Umbilical cord (tissue), 2 donors: ENCODE data around the gene SUMO2. TPM values are rescaled to one million over a fixed set of nuclear protein-coding genes. Genes with fewer than 3 reads are reported as not detected.
"Not testable (repeated sequence)": the region's sequence is repeated elsewhere in the genome, so short reads cannot be mapped to it uniquely, and the experiment has no call there.

ENCODE experiments used
- DNase-seq: peaks from one replicate; pipeline ENCODE4 v3.0.0-alpha.2; 2015; ENCODE audit warnings: low spot score
- total RNA-seq: library from RNA; depleted of rRNA; stranded (reverse); fragments of >200 nt; gene quantifications from one replicate; pipeline ENCODE4 v1.2.3, GENCODE V29; 2014; ENCODE audit warnings: low replicate concordance; ENCODE audit not compliant: insufficient read depth

The SUMO2 gene
- total RNA-seq, 1 donor from 2014 or later: 67.2 TPM

DNA sequence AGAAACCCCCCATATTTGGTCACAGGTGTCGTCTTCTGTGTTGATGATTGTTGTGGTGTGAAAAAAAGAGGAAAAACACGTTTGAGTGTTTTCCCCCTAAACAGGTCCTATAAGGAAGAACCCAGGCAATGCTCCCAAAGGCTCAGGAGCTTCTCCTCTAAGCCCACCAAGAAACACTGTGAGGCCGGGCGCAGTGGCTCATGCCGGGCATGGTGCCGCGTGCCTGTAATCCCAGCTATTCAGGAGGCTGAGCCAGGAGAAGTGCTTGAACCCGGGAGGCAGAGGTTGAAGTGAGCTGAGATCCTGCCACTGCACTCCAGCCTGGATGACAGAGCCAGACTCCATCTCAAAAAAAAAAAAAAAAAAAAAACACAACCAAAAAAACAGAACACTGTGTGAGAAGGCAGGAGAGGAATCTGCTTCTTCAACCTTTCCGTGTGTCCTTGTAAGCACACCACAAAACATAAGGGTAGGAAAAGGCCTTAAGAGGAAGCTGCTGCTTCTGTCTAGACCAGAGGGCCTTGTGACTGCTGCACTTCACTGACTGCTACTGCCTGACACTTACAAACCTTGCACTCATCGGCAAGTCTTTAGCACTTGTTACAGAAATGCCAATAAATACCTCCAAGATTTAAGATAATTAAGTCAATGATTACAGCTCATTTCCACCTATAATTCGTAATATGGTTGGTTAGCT is 37.8 kb downstream of the SUMO2 start:
- DNase-seq: no peak

DNA sequence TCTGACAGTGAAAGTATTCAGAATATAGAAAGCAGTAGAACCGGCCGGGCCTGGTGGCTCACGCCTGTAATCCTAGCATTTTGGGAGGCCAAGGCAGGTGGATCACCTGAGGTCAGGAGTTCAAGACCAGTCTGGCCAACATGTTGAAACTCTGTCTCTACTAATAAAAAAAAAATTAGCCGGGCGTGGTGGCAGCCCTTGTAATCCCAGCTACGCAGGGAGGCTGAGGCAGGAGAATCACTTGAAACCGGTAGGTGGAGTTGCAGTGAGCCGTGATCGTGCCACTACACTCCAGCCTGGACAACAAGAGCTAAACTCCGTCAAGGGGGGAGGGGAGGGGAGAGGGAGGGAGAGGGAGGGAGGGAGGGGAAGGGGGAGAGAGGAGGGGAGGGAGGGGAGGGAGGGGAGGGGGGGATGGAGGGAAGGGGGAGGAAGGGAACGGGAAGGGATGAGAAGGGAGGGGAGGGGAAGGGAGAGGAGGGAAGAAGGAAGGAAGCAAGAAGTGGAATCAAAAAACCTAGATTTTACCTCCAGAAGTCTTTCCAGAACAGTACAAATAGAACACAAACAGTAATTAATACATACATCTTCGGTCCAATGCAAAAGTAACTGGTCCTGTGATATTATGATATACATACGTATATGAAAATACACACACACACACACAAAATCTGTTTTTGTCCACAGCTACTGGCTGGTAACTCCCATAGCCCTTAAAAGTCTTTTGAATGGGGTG is 40.4 kb downstream of the SUMO2 start:
- DNase-seq: no peak

DNA sequence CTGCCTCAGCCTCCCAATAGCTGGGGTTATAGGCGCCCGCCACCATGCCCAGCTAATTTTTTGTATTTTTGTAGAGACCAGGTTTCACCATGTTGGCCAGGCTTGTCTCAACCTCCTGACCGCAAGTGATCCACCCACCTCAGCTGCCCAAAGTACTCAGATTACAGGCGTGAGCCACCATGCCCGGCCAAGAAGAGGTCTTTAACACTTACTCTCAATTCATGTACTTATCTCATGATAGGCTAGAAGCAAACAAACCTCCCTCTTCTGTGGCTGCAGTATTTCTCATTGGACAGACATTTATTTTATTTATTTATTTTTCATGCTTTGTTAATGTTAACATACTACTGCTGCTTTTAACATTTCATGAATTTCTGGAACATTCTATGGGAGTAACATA is 44.2 kb downstream of the SUMO2 start:
- no peak for DNase-seq

DNA sequence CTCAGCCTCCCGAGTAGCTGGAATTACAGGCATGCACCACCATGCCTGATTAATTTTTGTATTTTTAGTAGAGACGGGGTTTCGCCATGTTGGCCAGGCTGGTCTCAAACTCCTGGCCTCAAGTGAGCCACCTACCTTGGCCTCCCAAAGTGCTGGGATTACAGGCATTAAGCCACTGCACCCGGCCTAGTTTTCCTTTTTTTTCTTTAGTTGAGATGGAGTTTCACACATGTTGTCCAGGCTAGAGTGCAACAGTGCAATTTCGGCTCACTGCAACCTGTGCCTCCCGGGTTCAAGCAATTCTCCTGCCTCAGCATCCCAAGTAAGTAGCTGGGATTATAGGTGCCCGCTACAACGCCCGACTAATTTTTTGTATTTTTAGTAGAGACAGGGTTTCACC is 45.0 kb downstream of the SUMO2 start:
- not testable (repeated sequence) for DNase-seq

DNA sequence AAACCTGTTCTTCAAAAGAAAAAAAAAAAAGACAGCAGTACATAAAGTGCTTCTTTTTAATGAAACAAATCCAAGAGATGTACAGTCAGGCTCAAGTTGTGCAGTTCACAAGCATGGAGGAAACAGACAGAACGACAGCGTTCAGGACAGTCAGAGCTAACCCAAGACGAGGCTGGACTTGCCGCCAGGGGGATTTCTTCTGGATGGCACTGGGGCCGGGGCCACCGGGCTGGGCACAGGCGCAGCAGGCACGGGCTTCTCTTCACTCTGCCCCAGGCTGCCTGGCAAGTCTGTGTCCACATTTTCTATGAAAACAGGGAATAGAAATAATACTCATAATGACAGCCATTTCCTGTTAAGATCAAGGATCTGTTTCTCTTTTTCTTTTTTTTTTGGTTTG is 46.8 kb downstream of the SUMO2 start:
- no peak for DNase-seq

DNA sequence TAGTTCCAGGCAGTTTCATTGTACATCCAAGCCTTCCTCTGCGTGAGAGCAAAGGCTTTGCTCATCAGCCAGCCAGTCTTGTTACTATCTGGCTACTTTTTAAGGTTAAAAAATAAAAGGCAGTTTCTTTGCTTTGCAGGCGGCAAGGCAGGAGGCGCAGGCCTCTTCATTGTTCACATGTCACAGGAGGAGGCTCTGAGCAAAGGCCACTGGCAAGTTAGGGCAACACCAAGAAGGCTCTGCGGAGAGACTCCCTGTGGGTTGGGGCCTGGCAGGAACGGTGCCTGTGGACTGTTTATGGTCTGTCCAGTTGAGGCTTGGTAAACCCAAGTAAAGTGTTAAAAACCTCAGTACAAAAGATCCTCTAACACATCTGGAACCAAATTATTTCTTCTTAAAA is 47.3 kb downstream of the SUMO2 start:
- DNase-seq: no peak

DNA sequence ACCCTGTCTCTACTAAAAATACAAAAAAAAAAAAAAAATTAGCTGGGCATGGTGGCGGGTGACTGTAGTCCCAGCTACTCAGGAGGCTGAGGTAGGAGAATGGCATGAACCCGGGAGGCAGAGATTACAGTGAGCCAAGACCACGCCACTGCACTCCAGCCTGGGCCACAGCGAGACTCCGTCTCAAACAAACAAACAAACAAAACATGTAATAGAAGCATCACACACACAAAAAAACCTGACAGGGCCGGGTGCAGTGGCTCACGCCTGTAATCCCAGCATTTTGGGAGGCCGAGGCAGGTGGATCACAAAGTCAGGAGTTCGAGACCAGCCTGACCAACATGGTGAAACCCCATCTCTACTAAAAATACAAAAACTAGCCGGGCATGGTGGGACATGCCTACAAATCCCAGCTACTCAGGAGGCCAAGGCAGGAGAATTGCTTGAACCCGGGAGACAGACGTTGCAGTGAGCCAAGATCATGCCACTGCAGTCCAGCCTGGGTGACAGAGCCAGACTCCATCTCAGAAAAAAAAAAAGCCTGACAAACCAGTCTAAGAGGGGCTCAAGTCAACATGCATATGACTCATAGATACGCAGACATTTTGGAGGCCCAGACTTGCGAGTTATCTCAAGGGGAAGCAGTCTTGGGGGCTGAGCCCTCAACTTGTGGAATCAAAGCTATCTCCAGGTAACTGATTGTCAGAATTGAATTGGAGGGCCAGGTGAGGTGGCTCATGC is 49.0 kb downstream of the SUMO2 start:
- peak; percentile 28 for DNase-seq

DNA sequence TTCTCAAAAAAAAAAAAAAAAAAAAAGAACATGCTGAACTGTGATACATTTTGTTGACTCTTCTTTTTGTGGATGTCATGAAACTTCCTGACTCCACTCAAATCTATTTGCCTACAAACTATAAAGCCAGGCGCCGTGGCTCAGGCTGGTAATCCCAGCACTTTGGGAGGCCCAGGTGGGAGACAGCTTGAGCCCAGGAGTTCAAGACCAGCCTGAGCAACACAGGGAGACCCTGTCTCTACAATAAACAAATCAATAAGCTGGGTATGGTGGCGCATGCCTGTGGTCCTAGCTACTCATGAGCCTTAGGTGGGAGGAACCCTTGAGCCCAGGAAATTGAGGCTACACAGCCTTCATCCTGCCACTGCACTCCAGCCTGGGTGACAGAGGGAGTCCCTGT is 49.8 kb downstream of the SUMO2 start:
- DNase-seq: no peak

DNA sequence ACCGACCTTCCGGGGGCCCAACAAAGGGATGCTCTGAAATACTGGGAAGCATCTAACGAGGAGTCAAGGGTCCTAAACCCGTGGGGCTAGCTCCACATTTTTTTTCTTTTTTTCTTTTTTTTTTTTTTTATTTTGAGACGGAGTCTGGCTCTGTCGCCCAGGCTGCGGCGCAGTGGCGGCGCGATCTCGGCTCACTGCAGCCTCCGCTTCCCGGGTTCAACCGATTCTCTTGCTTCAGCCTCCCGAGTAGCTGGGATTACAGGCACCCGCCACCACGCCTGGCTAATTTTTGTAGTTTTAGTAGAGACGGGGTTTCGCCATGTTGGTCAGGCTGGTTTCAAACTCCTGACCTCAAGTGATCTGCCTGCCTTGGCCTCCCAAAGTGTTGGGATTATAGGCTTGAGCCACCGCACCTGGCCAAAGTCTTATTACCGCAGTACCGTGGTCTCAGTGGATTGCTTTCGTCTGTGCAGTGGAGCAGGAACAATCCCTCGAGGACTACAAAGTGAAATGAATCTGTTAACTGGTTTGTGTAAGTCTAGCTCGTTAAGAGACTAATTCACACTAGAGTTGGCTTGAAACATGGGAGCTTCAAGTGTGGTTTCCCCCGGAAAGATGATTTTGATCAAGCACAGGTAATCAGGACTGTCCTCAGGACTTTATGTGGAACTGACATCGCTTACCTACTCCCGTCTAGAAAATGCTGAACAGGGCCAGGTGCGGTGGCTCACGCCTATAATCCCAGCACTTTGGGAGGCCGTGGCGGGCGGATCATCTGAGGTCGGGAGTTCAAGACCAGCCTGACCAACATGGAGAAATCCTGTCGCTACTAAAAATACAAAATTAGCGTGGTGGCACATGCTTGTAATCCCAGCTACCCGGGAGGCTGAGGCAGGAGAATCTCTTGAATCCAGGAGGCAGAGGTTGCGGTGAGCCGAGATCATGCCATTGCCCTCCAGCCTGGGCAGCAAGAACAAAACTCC is 50.5 kb downstream of the SUMO2 start:
- DNase-seq: not testable (repeated sequence)

DNA sequence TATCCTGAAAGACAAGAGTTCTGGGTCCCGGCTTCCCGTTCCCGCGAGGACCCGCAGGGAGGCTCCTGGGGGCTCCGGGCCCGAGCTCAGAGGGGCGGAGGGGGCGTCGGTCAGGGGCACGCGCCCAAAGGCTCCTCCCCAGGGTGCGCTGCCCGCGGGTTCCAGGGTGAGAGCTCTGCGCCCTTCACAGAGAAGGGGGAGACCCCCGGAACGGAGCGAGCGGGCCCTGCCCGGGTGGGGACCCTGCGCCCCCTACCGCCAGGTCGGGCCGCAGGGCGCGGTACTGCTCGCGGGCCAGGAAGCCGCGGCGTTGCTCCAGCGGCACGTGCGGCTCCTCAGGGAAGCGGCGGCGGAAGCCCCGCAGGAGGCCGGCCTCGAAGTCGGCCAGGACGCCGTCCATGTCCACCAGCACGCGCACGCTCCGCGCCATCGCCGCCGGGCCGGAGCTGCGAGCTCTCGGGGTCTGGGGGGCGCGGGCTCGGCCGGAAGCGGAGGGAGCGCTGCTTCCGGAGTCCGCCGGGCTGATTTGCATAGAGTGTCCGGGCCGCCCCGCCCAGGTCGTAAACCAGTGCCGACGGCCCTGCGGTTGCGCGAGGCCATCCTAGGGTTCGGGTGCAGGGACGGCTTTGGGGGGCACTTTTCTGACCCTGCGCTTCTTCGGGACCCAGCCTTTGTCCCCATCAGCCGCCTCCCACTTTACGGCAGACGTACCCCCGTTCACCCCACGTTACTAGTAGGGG is 51.3 kb downstream of the SUMO2 start, which contains the start of gene NT5C:
NT5C (minus strand) TSS at position 465 of the 740 bp plus-strand sequence; CDS start at position 430, 35 bp downstream.
- DNase-seq: peak; percentile 88

DNA sequence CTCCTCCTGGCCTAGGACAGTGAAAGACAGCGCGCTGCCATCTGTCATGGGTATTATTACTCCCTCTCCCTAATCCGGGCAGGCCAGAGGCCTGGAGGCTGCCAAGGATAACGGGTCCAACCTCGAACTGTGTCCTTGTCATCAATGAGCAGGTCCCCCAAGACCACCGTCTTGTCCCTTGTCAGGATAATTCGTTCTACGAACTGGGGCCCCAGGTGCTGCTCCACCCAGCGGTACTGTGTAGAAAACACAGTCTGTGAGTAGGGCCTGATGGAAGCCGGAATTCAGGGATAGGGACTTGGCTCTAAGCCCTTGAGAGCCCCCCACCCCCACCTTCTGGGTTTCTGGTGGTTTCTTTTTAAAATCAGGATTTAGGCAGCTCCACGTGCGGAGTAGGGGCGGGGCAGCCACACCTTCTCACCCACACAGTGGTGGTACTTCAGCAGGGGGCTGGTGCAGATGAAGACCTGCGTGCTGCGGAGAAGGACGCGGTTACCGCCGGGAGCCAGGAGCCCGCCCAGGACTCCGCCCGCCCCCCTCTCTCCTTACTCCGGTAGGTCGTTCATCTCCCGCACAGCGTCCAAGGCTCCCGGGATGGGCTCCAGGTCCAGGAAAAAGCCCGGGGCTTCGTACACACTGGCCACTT is 52.0 kb downstream of the SUMO2 start:
- peak; percentile 59 for DNase-seq

DNA sequence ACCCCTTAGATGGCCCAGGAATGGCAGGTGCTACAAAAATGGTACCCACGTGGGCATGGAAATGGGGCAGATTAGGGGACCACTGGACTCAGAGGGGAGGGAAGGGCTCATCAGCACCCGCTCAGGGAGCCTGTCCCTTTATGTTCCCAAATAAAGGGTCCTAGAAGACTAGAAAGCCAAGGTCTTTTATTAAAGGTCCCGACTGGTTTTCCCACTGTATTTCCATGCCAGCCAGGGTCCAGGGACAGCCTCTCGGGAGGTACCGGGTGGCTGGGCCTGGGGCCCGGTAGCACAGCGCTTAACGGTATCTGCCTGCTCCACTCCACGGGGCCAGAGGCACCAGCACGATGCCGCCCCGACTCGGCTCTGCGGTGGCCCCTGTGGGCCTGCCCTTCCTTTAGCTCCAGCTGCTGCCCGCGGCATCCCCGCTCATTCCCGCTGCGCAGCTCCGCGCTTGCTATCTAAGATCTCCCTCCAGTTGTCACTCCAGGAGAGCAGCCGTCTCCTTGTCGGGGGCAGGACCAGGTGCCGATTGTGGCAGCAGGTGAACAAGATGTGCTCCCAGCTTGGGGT is 52.6 kb downstream of the SUMO2 start:
- DNase-seq: no peak

DNA sequence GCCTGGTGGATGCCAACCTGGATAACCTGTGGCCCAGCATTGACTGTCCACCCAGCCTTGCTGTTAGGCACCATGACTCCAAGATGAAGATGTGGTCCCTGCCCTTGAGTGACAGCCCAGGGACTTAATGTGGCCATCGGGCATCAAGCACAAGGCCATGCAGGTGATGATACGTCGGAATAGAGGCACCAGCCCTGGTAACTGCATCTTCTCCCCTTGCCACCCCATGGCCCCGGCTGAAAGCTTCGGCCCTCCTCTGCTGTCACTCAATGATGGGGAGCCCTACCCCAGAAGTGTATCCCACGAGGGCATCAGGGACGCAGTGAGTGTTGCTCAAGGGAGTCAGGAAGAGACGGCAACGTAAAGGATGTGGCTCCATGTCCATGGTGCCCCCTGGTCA is 53.2 kb downstream of the SUMO2 start:
- no peak for DNase-seq

DNA sequence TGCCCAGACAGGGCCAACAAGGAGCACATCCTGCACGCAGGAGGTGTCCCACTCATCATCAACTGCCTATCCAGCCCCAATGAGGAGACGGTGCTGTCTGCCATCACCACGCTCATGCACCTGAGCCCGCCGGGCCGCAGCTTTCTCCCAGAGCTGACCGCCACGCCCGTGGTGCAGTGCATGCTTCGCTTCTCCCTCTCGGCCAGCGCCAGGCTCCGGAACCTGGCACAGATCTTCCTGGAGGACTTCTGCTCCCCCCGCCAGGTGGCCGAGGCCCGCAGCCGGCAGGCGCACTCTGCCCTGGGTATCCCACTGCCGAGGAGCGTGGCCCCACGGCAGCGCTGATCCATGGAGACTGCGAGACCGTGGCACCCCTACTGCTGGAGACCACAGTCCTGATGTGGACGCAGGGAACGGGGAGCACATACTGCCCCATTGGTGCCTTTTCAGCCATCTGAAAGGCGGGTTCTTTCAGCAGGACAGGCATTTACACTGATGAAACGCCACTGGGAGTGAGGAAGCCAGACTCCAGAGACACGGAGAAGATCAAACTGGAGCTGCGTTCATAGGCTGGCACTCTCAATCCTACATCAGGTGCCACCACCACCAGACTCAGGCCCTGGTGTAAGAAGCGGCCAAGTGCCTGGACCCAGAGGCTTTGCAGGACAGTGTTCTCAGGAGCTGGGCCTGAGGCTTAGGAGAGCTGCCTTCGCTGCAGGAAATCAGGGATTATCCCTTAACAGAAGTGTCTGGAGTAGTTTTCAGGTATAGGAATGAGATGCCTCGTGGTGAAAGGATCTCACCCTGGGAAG is 53.9 kb downstream of the SUMO2 start:
- DNase-seq: no peak

DNA sequence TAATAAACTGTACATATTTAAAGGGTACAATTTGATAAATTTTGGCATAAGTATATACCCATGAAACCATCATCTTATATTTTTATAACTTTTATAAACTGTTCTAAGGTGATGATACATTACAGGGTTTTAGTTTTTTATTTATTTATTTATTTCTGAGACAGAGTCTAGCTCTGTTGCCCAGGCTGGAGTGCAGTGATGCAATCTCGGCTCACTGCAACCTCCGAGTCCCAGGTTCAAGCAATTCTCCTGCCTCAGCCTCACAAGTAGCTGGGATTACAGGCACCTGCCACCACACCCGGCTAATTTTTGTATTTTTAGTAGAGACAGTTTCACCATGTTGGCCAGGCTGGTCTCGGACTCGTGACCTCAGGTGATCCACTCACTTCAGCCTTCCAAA is 54.8 kb downstream of the SUMO2 start:
- not testable (repeated sequence) for DNase-seq

DNA sequence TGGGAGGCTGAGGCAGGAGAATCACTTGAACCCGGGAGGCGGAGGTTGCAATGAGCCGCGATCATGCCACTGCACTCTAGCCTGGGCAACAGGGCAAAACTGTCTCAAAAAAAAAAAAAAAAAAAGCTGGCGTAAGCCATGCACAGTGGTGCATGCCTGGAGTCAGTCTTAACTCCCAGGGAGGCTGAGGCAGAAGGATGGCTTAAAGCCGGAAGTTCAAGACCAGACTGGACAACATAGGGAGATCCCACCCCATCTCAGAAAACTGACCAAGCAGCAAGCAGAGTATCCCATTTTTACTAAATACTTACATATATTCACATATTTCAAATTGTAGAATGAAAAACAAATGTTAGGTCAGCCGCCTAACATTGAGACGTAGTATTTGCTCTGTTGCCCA is 55.8 kb downstream of the SUMO2 start:
- DNase-seq: no peak

DNA sequence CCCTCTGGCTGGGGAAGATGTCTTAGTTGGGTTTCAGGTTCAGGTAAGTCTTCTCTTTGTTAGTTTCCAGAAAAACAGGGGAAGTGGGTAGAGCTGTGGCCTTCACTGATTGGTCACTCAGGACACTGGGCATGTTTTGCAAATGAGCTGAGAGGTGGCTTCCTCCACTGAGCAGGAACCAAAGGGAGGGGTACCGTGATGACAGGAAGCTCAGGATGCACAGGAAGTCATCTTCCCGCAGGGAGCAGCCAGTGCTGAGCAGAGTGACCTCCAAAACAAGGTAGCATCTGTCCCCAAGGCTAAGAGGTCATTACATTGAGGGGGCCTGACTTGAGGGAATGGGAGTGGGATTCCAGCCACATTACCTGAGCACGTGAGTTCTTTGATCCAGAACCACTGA is 56.8 kb downstream of the SUMO2 start:
- DNase-seq: no peak

DNA sequence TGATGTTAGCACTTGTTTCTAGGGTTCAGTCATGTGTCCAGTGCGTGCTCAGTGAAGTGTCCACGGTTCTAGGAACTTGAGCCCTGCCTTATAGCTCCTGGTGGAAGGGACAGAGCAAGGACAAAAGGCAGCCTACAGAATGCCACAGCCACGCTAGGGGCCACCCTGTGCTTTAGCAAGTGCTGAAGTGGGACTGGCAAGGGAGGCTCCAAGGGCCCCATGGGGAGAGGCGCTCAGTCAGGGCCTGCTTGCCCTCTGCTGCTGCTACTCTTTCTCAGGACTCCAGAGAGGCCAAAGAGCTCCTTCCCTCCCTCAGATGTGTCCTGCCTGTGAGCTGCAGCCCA is 58.0 kb downstream of the SUMO2 start:
- no peak for DNase-seq
